Measurements from ENCODE around the gene SNRPA.

Gene SNRPA

DNA sequence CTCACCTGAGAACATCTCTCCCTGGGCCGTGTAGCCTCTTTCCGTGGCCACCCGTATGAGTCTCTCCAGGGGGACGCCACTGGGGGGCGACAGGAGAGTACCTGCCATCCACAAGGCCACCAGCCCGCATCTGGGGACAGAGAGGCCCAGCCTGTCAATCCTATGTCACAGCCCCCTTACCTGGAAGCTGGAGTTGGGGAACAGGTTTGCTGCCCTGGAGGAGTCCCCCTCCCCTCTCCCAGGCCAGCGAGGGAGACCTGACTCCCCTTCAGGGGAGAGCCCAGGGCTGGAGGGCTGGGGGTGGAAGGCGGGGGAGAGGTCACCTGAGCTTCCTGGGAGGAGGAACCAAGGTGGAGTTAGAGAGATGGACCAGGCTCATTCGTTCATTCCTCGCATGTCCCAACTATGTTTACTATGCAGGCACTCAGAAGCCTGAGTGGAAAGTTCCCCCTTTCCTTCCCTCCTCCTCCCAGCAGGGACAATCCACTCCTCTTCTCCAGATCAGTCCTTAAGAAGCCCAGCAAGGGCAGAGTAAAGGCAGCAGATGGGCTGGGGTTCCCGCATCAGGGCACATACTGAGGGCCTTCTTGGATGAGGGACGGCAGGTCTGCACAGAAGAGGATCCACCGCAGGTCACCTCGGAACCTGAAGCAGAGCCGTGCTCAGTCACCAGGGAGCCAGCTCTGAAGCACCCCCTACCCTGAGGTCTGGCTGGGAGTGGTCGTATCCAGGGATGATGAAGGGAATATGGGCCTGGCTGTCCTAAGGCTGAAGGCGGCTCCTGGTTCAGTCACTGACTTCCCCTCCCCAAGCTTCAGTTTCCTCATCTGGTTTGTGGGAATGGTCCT, 6.2 kb upstream of the SNRPA start:
- TF ChIP-seq YY1 (IDR thresholded peaks at IDR 0.05; ENCODE audit: low read depth) (no peak), FOXM1 (IDR thresholded peaks at IDR 0.05; ENCODE audit: borderline replicate concordance, low read depth) (no peak), TCF12 (IDR thresholded peaks at IDR 0.05; ENCODE audit: low read depth) (no peak), TAF1 (IDR thresholded peaks at IDR 0.05; ENCODE audit: low read depth) (no peak), MAX (IDR thresholded peaks at IDR 0.05) (no peak), NFIC (IDR thresholded peaks at IDR 0.05) (no peak), CEBPB (IDR thresholded peaks at IDR 0.05) (no peak), RAD21 (IDR thresholded peaks at IDR 0.05; ENCODE audit: low read depth) (no peak), EGR1 (IDR thresholded peaks at IDR 0.05) (no peak), TEAD4 (IDR thresholded peaks at IDR 0.05) (no peak), CREB1 (IDR thresholded peaks at IDR 0.05; ENCODE audit: low read depth) (no peak)
- TF ChIP-seq, protein P1, sequence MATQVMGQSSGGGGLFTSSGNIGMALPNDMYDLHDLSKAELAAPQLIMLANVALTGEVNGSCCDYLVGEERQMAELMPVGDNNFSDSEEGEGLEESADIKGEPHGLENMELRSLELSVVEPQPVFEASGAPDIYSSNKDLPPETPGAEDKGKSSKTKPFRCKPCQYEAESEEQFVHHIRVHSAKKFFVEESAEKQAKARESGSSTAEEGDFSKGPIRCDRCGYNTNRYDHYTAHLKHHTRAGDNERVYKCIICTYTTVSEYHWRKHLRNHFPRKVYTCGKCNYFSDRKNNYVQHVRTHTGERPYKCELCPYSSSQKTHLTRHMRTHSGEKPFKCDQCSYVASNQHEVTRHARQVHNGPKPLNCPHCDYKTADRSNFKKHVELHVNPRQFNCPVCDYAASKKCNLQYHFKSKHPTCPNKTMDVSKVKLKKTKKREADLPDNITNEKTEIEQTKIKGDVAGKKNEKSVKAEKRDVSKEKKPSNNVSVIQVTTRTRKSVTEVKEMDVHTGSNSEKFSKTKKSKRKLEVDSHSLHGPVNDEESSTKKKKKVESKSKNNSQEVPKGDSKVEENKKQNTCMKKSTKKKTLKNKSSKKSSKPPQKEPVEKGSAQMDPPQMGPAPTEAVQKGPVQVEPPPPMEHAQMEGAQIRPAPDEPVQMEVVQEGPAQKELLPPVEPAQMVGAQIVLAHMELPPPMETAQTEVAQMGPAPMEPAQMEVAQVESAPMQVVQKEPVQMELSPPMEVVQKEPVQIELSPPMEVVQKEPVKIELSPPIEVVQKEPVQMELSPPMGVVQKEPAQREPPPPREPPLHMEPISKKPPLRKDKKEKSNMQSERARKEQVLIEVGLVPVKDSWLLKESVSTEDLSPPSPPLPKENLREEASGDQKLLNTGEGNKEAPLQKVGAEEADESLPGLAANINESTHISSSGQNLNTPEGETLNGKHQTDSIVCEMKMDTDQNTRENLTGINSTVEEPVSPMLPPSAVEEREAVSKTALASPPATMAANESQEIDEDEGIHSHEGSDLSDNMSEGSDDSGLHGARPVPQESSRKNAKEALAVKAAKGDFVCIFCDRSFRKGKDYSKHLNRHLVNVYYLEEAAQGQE (IDR thresholded peaks at IDR 0.05; ENCODE audit: low read depth) = no peak
- TF ChIP-seq, protein P2, sequence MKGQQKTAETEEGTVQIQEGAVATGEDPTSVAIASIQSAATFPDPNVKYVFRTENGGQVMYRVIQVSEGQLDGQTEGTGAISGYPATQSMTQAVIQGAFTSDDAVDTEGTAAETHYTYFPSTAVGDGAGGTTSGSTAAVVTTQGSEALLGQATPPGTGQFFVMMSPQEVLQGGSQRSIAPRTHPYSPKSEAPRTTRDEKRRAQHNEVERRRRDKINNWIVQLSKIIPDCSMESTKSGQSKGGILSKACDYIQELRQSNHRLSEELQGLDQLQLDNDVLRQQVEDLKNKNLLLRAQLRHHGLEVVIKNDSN (IDR thresholded peaks at IDR 0.05) = no peak

DNA sequence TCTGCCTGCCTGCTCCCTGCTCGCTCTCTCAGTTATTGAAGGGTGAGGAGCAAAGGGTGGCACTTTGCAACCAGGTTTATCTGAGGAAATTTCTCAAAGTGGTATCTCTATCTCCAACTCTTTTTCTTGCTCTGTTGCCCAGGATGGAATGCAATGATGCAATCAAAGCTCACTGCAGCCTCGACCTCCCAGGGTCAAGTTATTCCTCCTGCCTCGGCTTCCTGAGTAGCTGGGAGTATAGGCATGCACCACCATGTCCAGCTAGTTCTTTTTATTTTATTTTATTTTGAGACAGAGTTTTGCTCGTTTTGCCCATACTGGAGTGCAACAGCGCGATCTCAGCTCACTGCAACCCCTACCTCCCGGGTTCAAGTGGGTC, 5.6 kb upstream of the SNRPA start:
- TF ChIP-seq TEAD4 (IDR thresholded peaks at IDR 0.05) = peak; percentile 23; the same call in 1 of the 2 replicates
- TF ChIP-seq EGR1 (IDR thresholded peaks at IDR 0.05) = no peak
- TF ChIP-seq CEBPB (IDR thresholded peaks at IDR 0.05) = peak; percentile 82

DNA sequence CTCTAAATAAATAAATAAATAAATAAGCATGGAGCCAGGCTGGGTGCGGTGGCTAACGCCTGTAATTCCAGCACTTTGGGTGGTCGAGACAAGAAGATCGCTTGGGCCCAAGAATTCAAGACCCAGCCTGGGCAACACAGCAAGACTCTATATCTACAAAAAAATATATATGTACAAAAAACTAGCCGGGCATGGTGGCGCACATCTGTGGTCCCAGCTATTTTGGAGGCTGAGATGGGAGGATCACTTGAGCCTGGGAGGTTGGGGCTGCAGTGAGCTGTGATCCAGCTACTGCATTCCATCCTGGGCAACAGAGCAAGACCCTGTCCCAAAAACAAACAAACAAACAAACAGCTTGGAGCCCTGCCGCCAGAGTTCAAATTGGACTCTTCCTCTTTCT, 3.5 kb upstream of the SNRPA start:
- no peak for TF ChIP-seq FOXM1 (IDR thresholded peaks at IDR 0.05; ENCODE audit: borderline replicate concordance, low read depth)
- no peak for TF ChIP-seq TCF12 (IDR thresholded peaks at IDR 0.05; ENCODE audit: low read depth)
- TF ChIP-seq EP300 (IDR thresholded peaks at IDR 0.05; ENCODE audit: borderline replicate concordance) = no peak
- no peak for TF ChIP-seq CREB1 (IDR thresholded peaks at IDR 0.05; ENCODE audit: low read depth)
- TF ChIP-seq YY1 (IDR thresholded peaks at IDR 0.05; ENCODE audit: low read depth) = no peak
- TF ChIP-seq ZBTB7A (IDR thresholded peaks at IDR 0.05; ENCODE audit: low read depth) = no peak
- no peak for TF ChIP-seq EGR1 (IDR thresholded peaks at IDR 0.05)
- TF ChIP-seq RAD21 (IDR thresholded peaks at IDR 0.05; ENCODE audit: low read depth) = no peak
- TF ChIP-seq MAX (IDR thresholded peaks at IDR 0.05) = no peak
- TF ChIP-seq TAF1 (IDR thresholded peaks at IDR 0.05; ENCODE audit: low read depth) = no peak
- TF ChIP-seq CEBPB (IDR thresholded peaks at IDR 0.05) = no peak
- TF ChIP-seq TEAD4 (IDR thresholded peaks at IDR 0.05) = no peak
- TF ChIP-seq, protein P1 (IDR thresholded peaks at IDR 0.05; ENCODE audit: low read depth) = no peak
- no peak for TF ChIP-seq NFIC (IDR thresholded peaks at IDR 0.05)
- TF ChIP-seq, protein P2 (IDR thresholded peaks at IDR 0.05) = no peak

- TF ChIP-seq, protein P1 (IDR thresholded peaks at IDR 0.05; ENCODE audit: low read depth) = no peak
- TF ChIP-seq EGR1 (IDR thresholded peaks at IDR 0.05) = no peak
- TF ChIP-seq, protein P2 (IDR thresholded peaks at IDR 0.05) = peak; percentile 99
- TF ChIP-seq TEAD4 (IDR thresholded peaks at IDR 0.05) = no peak
- peak; percentile 95 for TF ChIP-seq YY1 (IDR thresholded peaks at IDR 0.05; ENCODE audit: low read depth)
- TF ChIP-seq MAX (IDR thresholded peaks at IDR 0.05) = peak; percentile 89
- peak; percentile 67 for TF ChIP-seq CREB1 (IDR thresholded peaks at IDR 0.05; ENCODE audit: low read depth)
- peak; percentile 60; the same call in 1 of the 2 replicates for TF ChIP-seq TAF1 (IDR thresholded peaks at IDR 0.05; ENCODE audit: low read depth)
- no peak for TF ChIP-seq FOXM1 (IDR thresholded peaks at IDR 0.05; ENCODE audit: borderline replicate concordance, low read depth)
- TF ChIP-seq ZBTB7A (IDR thresholded peaks at IDR 0.05; ENCODE audit: low read depth) = no peak
- TF ChIP-seq EP300 (IDR thresholded peaks at IDR 0.05; ENCODE audit: borderline replicate concordance) = no peak
- TF ChIP-seq CEBPB (IDR thresholded peaks at IDR 0.05) = no peak
- no peak for TF ChIP-seq TCF12 (IDR thresholded peaks at IDR 0.05; ENCODE audit: low read depth)
- TF ChIP-seq NFIC (IDR thresholded peaks at IDR 0.05) = no peak
- no peak for TF ChIP-seq RAD21 (IDR thresholded peaks at IDR 0.05; ENCODE audit: low read depth)
These were observed 737 bp upstream of the SNRPA start, which contains the start of gene ACTMAP for GRCh38 chr19:40750058-40750873. TSS of gene ACTMAP (minus strand) at chr19:40750477. CDS start at chr19:40749803, 674 bp downstream.

All from Ishikawa (cell line).